Measurements from ENCODE around the gene ALG9.
"Not testable (repeated sequence)": the region's sequence is repeated elsewhere in the genome, so short reads cannot be mapped to it uniquely, and the experiment has no call there.

ALG9 gene

DNA sequence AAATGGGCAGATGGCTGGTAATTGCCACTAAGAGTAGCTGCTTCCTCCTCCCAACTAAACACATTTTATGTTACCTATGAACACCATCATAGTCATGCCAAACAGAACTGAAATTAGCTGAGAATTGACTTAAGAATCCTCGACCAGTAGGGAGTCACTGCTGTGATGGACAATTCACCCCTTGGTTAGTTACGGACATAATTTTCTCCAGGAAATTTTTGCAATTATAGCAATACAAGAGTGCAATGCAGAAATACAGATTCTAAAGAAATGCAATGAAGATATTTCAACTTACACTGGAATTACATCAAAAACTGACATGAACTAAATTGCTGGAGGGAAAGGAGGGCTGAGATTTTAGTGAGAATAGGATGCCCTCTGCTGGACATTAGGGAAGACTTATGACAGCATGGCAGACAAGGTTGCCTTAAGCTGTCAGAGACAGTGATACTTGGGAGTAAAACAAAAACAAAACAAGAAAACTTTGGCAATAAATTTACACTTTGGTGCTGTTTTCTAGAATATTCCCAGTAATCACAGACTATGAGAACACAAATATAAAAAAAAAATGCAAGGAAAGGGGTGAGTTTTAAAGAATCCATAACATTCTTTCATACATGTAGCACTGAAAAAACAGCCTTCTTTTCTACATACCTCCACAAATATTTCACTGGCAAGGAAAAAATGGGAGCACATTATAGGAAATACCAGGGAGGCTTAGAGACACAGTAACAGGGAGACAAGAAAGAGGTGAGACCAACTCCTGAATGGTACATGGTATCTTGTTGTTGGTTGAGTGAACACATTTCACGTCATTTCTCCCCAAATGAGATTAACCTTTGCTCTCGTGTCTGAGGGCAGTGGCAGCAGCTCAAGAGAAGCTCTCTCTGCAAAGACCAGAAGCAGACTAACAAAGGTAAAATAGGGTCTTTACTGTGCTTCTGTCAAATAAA is 94.0 kb downstream of the ALG9 start:
- in situ Hi-C loops (cut with HindIII; ENCODE audit: low sequenced_read_pairs) = loop anchor here (5.0 kb wide), 2 partner anchors 70 to 90 kb away; no protein-coding TSS in a partner anchor
- peak; percentile 65 for DNase-seq (ENCODE audit: low read depth)
- H3K4me3 ChIP-seq (ENCODE audit: low read depth, low read length) = no peak overlapping the region
- TF ChIP-seq, protein P1, sequence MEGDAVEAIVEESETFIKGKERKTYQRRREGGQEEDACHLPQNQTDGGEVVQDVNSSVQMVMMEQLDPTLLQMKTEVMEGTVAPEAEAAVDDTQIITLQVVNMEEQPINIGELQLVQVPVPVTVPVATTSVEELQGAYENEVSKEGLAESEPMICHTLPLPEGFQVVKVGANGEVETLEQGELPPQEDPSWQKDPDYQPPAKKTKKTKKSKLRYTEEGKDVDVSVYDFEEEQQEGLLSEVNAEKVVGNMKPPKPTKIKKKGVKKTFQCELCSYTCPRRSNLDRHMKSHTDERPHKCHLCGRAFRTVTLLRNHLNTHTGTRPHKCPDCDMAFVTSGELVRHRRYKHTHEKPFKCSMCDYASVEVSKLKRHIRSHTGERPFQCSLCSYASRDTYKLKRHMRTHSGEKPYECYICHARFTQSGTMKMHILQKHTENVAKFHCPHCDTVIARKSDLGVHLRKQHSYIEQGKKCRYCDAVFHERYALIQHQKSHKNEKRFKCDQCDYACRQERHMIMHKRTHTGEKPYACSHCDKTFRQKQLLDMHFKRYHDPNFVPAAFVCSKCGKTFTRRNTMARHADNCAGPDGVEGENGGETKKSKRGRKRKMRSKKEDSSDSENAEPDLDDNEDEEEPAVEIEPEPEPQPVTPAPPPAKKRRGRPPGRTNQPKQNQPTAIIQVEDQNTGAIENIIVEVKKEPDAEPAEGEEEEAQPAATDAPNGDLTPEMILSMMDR (IDR thresholded peaks at IDR 0.05; ENCODE audit: low read depth, low read length, missing control alignments) = peak; percentile 72

DNA sequence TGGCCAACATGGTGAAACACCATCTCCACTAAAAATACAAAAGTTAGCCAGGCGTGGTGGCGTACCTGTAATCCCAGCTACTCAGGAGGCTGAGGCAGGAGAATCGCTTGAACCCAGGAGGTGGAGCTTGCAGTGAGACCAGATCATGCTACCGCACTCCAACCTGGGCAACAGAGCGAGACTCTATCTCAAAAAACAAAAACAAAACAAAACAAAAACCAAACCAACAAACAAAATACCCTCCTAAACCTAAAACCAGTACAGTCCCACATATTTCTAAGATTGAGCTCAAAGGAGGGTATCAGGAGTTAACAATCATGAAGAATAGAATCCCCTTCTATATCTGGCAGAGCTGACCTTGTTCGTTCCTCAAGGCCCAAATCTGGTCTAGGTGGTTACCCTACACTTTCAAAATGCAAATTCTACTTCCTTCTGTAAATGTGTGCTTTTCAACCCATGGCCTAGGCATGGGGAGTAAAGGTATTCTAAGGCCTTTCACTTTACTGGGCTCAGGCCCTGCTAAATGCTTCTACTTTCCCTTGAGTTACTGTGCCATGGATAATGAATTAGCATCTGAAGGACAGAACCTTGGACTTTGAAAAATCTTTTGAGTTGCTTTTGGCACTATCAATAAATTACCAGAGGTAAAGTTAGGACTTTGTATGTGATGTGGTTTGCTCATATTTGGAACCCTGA is 94.8 kb downstream of the ALG9 start:
- H3K4me3 ChIP-seq (ENCODE audit: low read depth, low read length) = no peak overlapping the region
- DNase-seq (ENCODE audit: low read depth) = no peak
- TF ChIP-seq, protein P1 (IDR thresholded peaks at IDR 0.05; ENCODE audit: low read depth, low read length, missing control alignments) = no peak
- in situ Hi-C loops (cut with HindIII; ENCODE audit: low sequenced_read_pairs) = loop anchor here (5.0 kb wide), 2 partner anchors 71 to 89 kb away; no protein-coding TSS in a partner anchor

DNA sequence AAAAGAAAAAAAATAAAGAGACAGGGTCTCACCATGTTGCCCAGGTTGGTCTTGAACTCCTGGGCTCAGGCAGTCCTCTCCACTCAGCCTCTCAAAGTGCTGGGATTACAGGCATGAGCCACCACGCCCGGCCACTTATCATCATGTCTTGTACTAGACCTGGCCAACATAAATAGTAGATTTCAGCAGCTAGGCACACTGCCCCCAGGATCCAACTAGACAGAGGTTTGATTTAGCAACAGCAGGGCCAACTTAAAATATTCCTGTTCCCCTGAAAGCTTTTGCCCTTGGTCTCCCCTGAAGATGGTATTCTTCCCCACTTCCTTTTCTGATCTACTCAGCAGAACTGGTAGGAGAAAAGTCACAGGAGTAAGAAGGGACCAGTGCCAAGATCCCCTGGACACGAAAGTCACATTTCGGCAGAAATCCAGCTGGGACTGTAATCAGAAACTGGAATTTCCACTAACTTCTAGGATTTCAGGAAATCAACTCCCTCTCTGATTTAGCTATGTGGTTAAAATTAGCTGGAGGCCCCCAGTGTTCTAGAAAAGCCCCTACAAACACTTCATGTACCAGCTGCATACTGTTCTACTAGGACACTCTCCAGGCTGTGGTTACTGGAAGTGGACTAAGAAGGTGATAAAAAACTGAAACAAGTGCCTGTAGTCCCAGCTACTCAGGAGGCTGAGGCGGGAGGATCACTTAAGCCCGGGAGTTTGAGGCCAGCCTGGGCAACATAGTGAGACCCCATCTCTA is 96.2 kb downstream of the ALG9 start:
- H3K4me3 ChIP-seq (ENCODE audit: low read depth, low read length) = no peak overlapping the region
- TF ChIP-seq, protein P1 (IDR thresholded peaks at IDR 0.05; ENCODE audit: low read depth, low read length, missing control alignments) = no peak
- DNase-seq (ENCODE audit: low read depth) = no peak
- in situ Hi-C loops (cut with HindIII; ENCODE audit: low sequenced_read_pairs) = loop anchor here (5.0 kb wide), 2 partner anchors 72 to 88 kb away; no protein-coding TSS in a partner anchor

DNA sequence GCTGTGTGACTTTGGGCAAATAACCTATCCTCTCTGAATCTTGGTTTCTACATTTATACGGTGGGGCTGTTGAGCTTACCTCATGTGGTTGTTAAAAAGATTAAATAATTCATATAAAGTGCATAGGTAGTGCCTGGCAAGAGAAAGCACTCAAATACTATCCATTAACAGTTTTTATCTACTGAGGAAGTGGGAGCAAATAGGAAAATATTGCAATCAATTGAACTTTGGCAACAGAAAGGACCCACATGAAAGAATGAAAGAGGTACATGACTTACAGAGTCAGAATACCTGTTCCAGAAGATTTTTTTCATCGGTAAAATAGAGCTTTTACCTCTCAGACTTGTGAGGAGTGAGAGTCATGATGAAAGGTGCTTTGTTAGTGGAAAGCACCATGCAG is 98.8 kb downstream of the ALG9 start:
- in situ Hi-C loops (cut with HindIII; ENCODE audit: low sequenced_read_pairs) = no loop called here
- no peak overlapping the region for H3K4me3 ChIP-seq (ENCODE audit: low read depth, low read length)
- TF ChIP-seq, protein P1 (IDR thresholded peaks at IDR 0.05; ENCODE audit: low read depth, low read length, missing control alignments) = no peak
- no peak for DNase-seq (ENCODE audit: low read depth)

DNA sequence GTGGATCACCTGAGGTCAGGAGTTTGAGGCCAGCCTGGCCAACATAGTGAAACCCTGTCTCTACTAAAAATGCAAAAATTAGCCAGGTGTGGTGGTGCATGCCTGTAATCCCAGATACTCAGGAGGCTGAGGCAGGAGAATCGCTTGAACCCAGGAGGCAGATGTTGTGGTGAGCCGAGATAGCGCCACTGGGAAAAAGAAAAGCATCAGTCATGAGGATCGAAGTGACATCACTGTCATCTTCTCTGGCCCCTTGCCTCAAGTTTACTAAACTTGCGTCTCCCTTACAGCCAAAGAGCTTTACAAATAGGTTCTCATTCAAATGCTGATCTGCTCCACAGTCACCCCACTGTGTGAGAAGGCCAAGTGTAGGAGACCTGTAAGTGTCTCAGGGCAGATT is 100.2 kb downstream of the ALG9 start:
- DNase-seq (ENCODE audit: low read depth); H3K4me3 ChIP-seq (ENCODE audit: low read depth, low read length); in situ Hi-C loops (cut with HindIII; ENCODE audit: low sequenced_read_pairs): not testable (repeated sequence)

DNA sequence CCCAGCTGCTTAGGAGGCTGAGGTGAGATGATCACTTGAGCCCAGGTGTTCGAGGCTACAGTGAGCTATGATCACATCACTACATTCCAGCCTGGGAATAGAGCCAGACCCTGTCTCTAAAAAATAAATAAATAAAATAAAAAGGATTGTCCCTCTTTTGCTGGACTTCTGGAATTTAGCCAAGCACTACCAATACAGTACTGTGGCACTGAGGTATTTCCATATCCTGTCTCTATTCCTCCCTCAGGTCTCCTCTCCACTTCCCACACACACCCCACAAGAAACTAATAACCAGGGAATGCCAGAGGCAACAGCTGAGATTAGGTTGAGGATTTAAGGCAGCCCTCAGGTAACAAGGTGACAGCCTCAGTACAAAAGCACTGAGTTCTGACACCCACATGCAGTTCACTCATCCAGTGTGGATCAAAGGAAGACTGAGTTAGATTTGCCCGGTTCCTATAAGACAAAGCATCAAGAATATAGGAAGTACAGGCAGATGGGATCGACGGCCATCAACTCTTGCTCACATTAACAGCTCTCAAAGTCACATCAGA is 100.7 kb downstream of the ALG9 start:
- no peak for DNase-seq (ENCODE audit: low read depth)
- in situ Hi-C loops (cut with HindIII; ENCODE audit: low sequenced_read_pairs) = no loop called here
- TF ChIP-seq, protein P1 (IDR thresholded peaks at IDR 0.05; ENCODE audit: low read depth, low read length, missing control alignments) = no peak
- no peak overlapping the region for H3K4me3 ChIP-seq (ENCODE audit: low read depth, low read length)
